Measurements from ENCODE around the gene S100PBP. TPM values are rescaled to one million over a fixed set of nuclear protein-coding genes. Genes with fewer than 3 reads are reported as not detected.
A peak's percentile ranks its signal among the peaks of the same experiment; 100 is the strongest.

The S100PBP gene
- total and polyA plus RNA-seq, 2 donors (not counting 3 experiments of a cell fraction or from before 2014, with no cell fraction given) = 15.4 to 38.6 TPM

DNA sequence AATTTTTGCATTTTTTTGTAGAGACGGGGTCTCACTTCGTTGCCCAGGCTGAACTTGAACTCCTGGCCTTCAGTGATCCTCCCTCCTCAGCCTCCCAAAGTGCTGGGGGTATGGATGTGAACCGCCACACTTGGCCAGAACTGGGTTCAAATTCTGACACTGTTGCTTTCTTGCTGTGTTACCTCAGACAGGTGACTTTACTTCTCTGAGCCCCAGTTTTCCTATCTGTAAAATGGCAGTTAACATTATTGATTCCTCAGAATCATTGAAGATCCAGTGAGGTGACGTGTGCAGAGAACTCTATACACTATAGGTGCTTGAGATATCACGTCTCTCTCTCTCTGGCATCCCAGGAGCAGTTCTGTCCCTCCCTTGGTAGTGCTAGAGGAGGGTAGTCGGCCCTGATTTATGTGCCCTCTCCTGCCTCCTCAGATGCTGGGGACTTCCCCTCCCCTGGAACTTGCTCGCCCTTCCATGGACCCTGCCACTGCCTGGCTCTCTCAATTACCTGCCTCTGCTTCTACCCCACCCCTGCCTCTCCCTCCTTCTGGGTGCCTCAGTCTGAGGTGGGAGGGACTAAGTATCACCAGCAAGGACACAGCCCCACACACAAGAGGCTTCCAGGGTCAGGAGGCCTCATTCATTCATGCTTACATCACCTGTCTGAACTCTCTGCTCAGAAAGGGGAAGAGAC, 66.0 kb downstream of the S100PBP start:
- H3K4me1 ChIP-seq (ENCODE audit: control insufficient read depth, extremely low read depth, insufficient read depth, low read length) = no peaks in the 10 kb centered on the region
- H3K4me2 ChIP-seq (ENCODE audit: insufficient read depth, low read length) = no peak overlapping the region
- DNase-seq (ENCODE audit: low read depth, low spot score) = no peak
- H3K4me3 ChIP-seq (replicated peaks in 1 of 3; ENCODE audit: insufficient read depth in 1 of 3, low read depth in 1 of 3, low read length in 3 of 3) = no peak overlapping the region
- H2AFZ ChIP-seq (ENCODE audit: low read depth, low read length) = no peak overlapping the region
- no peaks in the 10 kb centered on the region for H4K20me1 ChIP-seq (replicated peaks; ENCODE audit: control insufficient read depth, extremely low read depth, insufficient read depth, low read length)
- ChIA-PET CTCF (no interaction called here), POLR2A (no interaction called here)
- no peak overlapping the region for H3K9ac ChIP-seq (replicated peaks; ENCODE audit: extremely low read depth, insufficient read depth, low read length)
- H3K9me3 ChIP-seq (replicated peaks; ENCODE audit: control insufficient read depth, insufficient read depth, low read length) = no peaks in the 10 kb centered on the region
- dilution Hi-C loops (cut with MboI; ENCODE audit: extremely low pct_ligation_motif_present, low sequenced_read_pairs) (no loop called here), intact Hi-C loops (cut with micrococcal nuclease) (no loop called here)
- no peaks in the 10 kb centered on the region for H3K79me2 ChIP-seq (ENCODE audit: control insufficient read depth, insufficient read depth, low read length)
- FAIRE-seq = peak; percentile 53
- H3K27me3 ChIP-seq (ENCODE audit: control insufficient read depth in 2 of 2, insufficient read depth in 2 of 2, low read length in 2 of 2) = peaks cover 13 to 15% of the 10 kb centered on the region in 2 experiments
- H3K36me3 ChIP-seq (ENCODE audit: control insufficient read depth in 2 of 2, extremely low read depth in 1 of 2, insufficient read depth in 2 of 2, low read length in 2 of 2) = no peaks in the 10 kb centered on the region
- H3K9me1 ChIP-seq (replicated peaks; ENCODE audit: control insufficient read depth, extremely low read depth, insufficient read depth, low read length) = no peaks in the 10 kb centered on the region
- no TSS peak for BruUV-seq (replicated peaks)
- TF ChIP-seq, protein P1, sequence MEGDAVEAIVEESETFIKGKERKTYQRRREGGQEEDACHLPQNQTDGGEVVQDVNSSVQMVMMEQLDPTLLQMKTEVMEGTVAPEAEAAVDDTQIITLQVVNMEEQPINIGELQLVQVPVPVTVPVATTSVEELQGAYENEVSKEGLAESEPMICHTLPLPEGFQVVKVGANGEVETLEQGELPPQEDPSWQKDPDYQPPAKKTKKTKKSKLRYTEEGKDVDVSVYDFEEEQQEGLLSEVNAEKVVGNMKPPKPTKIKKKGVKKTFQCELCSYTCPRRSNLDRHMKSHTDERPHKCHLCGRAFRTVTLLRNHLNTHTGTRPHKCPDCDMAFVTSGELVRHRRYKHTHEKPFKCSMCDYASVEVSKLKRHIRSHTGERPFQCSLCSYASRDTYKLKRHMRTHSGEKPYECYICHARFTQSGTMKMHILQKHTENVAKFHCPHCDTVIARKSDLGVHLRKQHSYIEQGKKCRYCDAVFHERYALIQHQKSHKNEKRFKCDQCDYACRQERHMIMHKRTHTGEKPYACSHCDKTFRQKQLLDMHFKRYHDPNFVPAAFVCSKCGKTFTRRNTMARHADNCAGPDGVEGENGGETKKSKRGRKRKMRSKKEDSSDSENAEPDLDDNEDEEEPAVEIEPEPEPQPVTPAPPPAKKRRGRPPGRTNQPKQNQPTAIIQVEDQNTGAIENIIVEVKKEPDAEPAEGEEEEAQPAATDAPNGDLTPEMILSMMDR (IDR thresholded peaks at IDR 0.05; ENCODE audit: extremely low read depth in 1 of 2, insufficient read depth in 1 of 2, low read depth in 1 of 2, low read length in 2 of 2) = no peak
- TF ChIP-seq EZH2 (IDR thresholded peaks at IDR 0.05; ENCODE audit: borderline replicate concordance, low read depth, low read length, severe bottlenecking) (no peak), JUN (IDR thresholded peaks at IDR 0.05; ENCODE audit: borderline replicate concordance, insufficient read depth, insufficient read length, low read depth) (no peak), MYC (IDR thresholded peaks at IDR 0.05; ENCODE audit: low read depth, low read length) (no peak), MAX (IDR thresholded peaks at IDR 0.05; ENCODE audit: insufficient read depth, insufficient read length) (no peak)
- H3K27ac ChIP-seq (ENCODE audit: insufficient read depth, low read depth, low read length) = no peak overlapping the region
